GM04503 (cell line): ENCODE measurements around the gene TCERG1L.
"Not testable (repeated sequence)": the region's sequence is repeated elsewhere in the genome, so short reads cannot be mapped to it uniquely, and the experiment has no call there.

ENCODE experiments used
- DNase-seq: peaks from one replicate; pipeline ENCODE4 v3.0.0-alpha.2; 2012; ENCODE audit warnings: low read depth

Gene TCERG1L

DNA sequence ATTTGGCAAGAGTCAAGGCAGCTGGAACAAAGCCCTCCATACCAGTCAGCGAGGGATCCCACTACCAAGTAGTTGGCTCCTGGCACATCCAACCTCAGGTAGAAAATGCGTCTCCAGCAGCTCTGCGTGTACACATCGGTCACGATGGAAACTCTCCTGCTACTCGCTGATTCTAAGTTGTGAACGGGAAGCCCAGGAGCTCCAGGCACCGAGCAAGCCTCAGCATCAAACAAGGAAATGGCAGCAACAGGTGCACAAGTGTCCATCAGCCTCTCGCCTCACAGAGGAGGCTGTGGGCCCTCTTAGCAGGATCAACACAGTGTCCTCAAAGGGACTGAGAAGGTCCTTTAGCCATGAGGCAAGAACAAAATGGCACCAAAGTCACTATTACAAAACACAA, 127.0 kb downstream of the TCERG1L start:
- DNase-seq, result no peak

DNA sequence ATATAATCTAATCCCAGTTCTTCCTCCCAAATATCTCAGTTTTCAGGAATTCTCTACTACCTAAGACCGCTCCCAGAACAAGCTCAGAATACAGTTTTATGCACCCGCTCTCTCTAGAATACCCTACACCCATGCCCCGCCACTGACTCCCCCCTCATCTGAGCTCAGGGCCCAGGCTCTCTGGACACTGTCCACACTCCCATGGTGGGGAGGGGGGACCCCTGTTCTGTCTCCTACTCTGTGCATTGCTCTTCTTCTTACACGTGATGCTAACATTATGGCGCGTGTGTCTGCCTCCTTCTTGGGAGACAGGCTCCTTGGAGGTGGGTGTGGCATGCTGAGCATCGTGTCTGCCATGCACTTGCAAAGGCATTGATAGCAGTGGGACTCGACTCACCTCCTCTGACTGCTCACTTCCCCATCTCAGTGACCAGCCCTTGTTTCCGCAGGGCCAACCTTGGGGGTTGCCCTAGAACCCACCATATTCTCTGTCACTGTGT, 127.9 kb downstream of the TCERG1L start:
- DNase-seq, result no peak

DNA sequence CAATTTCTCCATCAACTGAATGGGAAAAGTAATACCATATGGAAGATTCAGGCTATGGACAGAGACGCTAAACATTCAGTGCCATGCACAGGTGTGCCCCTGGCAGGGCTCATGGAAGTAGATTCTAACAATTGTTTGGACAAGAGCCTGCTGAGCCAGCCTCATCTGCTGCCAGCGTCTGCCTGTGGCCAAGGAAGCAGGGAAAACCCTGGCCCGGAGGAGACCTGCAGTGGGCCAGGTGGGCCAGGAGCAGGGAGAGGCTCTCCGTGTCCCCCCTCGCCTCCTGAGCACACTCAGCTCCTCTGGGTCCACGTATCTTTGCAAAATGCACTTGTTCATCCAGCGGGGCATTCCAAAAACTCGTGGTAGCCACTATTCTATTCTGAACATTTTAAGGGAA, 130.1 kb downstream of the TCERG1L start:
- no peak for DNase-seq

DNA sequence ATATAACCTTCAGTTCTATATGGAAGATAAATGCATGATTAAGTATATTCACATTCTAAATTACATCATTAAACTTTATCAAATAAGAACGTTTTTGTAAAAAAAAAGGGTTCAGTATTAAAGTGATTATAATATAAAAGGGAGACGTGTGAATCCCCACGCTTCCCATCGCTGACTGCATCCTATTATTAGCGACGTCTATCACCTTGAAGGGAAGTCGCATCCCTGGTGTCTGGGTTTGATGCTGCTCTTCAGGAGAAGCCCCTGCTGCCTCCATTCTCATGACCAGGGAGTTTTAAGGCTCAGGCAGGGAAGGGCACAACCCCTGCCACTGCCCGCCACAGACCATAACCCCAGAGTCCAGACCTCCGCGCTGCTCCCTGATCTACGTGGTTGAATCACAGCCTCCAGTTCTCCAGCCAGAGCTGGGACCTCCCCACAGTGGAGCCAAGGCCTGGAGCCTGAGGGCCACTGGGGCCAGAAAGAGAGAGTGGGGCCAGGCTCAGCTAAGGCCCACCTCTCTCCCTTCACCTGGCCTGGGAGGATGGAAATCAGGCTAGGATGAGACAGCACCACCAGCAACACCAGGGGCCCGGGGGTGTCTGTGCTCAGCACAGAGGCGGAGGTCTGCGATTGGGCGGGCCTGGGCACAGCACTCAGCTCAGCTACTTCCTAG, 130.6 kb downstream of the TCERG1L start:
- DNase-seq, result no peak

DNA sequence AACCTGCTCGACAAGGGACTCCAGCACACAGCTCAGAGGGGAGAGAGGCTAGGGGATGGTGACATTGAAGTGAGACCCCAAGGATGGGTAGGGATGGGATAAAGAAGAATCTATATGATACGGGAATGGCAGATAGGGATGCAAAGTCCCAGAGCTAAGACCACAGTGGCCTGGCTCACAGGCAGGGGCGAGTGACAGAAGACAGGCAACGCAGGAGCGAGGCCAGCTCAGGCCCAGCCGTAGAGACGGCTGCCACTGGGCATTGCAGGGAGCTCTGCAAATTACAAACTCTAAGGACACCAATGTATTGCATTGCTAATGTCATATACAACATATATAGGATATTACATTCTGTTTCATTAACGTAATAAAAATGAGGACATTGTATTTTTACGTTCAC, 131.4 kb downstream of the TCERG1L start:
- no peak for DNase-seq

DNA sequence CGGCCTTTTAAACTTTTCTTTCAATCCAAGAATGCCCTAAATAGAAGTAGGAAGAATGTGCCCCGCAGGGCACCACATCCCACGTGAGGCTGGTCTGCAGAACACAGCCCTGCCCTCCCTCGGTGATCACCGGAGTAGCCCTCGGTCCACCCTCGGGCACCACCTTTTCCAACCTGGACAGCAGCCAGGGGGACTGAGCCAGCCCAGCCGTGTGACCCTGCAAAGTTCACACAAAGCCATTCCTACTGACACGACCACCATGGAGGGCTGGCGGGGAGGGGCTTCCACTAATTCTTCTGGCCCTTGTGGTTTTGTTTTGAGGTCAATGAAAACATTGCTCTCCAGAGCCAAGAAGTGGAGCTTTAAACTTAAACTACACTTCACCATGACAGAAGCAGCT, 132.2 kb downstream of the TCERG1L start:
- DNase-seq, result no peak

DNA sequence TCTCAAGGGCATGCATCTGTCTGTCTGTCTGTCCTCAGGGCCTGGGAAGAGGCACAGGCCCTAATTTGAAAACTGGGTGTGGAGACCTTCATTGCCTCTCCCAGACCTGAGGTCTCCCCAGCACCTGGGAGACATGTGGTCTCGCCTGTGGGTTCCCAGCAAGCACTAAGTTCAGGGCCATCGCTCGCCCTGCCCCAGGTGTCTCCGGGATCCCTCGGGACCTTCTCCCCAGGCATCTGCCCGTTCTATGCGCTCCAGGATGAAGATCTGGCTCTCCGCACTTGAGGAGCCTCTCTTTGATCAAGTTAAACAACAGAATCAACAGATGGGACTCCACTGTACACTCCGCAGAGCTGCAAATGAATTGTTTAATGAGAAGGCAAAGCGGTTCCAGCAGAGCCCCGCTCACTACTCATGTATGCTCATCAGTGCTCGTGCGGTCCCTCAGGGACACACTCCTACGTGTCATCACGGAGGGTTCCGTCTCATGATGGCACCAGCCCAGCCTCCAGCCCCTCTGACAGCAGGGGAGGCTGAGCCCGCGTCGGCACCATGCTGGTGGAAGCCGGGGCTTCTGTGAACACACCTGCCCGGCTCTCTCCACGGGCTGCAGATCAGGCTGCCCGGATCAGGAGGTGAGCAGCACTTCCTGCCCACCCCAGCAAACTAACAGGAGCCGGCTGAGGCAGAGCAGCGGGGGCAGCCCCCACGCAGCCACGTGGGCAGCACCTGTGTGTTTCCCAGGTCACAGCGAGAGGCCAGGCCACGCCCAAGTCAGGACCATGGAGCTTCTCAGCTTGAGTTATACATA, 132.8 kb downstream of the TCERG1L start:
- DNase-seq, result no peak

DNA sequence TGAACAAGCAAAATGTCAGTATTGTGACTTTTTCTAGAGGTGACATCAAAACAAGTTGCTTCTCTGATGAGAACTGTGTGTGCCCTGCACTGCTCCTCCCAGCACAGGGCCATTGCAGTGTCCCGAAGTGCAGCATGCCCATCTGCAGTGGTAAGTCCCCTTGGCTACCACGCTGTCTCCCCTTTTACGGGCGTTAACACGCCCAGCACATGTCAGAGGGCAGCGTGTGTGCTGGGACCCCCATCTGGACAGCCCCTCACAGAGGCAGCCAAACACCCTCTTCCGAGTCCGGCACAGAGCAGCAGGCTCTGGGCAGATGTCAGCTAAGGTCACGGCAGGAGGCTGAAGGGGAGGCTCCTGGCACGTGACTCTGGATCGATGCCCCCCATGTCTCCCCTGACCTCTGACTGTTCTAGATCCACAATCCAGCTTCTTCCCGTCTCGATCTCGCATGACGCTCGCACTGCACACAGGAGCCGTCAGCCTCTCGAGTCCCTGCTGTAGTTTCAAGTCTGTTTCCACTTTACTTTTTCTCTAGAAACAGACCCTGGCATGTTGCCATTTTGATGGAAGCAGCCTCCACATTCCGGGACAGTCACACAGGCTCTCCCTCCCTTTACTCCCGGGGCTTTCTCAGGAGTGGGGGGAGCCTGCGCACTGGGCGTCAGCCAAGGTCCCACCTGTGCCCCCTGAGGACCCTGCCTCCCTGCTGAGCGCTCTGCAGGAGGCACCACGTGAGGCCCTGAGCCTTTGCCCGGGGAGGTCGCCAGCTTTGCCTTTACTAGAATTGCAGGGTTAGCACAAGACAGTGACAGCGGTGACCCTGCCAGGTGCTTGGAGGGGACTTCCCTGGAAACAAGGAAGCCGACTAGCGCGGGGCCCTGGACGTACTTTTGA, 133.8 kb downstream of the TCERG1L start:
- DNase-seq, result no peak

DNA sequence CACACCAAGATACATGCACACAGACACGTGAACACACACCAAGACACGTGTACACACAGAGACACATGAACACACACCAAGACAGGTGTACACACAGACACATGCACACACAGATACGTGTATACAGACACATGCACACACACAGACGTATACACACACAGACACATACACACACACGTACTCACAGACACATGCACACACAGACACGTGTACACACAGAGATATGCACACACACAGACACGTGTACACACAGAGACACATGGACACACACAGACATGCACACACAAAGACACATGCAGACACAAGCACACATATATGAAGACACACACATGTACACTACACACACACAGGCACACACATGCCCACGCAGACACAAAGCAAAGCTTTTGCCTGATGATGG, 134.6 kb downstream of the TCERG1L start:
- no peak for DNase-seq

DNA sequence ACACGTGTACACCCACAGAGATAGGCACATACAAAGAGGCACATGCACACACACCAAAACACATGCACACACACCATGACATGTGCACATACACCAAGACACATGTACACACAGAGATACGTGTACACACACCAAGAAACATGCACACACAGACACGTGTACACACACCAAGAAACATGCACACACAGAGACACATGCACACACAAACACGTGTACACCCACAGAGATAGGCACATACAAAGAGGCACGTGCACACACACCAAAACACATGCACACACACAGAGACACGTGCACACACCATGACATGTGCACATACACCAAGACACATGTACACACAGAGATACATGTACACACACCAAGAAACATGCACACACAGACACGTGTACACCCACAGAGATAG, 135.2 kb downstream of the TCERG1L start:
- not testable (repeated sequence) for DNase-seq

DNA sequence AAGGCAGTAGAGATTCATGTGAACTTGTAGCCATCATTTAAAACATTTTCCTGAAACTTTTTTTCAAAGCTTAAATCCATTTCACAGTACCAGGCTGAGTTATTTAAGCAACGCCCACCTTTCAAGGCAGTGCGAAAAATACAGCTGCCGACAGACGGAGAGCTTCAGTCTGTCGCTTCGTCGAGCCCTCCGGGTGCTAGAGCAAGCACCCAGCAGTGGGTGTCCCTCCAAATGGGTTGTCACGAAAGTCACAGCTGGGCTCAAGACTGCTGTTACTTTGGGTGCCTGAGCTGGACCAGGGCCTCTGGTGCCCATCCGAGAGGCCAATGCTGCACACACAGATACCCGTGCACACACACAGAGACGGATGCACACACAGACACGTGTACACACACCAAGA, 135.6 kb downstream of the TCERG1L start:
- no peak for DNase-seq

DNA sequence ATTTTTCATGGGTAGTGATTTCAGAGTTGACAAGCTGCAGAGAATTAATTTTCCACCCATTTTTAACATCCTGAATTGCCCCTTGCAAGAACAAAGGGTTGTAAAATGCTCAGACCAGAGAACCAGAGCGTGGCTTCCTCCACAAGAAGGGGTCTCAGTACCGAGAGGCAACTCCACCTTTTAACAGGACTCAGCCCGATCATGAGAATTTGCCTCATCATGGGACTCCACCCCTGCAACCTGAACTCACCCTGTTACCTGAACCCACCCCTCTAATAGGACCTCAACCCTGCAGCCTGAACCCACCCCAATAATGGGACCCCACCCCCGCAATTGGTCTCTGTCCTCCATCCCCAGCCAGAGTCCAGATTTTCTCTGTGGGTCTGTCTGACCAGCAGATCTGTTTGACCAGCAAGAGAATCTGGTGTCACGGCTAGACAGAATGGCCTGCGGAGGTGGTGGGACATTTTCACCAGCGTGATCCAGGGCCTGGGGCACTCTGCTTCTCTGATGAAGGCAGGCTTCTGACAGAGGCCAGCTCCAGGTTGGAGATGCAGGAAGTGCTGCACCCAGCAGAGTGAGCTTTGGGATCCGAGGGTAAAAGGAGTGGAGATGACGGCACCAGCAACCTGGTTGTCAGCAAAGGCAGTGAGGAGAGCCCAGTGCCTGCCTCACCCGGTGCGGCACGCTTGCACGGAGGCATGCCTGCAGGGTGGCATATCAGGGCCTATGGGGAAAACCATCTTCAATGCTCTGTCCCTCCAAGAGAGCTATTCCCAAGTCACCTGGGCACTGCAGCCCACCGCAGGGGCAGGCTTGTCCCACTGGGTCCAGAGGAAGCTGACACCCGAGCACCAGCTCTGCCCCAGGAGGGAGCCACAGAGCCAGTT, 136.6 kb downstream of the TCERG1L start:
- DNase-seq, result no peak

DNA sequence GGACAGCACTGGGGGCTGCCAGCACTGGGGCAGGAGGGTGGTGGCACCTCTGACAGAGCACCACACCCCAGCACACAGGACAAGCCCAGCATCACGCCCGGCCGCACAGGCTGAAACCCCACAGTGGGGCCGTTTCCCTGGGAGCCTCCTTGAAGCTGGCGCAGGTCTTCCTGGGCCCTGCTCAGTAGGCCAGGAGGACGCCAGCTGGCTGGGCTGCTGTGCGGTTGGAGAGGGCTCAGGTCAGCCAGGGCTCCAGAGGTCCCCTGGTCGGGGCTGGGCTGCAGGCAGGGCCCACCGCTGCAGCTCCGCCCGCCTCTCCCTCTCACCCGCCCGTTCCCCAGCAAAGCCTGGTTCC, 137.3 kb downstream of the TCERG1L start:
- no peak for DNase-seq

DNA sequence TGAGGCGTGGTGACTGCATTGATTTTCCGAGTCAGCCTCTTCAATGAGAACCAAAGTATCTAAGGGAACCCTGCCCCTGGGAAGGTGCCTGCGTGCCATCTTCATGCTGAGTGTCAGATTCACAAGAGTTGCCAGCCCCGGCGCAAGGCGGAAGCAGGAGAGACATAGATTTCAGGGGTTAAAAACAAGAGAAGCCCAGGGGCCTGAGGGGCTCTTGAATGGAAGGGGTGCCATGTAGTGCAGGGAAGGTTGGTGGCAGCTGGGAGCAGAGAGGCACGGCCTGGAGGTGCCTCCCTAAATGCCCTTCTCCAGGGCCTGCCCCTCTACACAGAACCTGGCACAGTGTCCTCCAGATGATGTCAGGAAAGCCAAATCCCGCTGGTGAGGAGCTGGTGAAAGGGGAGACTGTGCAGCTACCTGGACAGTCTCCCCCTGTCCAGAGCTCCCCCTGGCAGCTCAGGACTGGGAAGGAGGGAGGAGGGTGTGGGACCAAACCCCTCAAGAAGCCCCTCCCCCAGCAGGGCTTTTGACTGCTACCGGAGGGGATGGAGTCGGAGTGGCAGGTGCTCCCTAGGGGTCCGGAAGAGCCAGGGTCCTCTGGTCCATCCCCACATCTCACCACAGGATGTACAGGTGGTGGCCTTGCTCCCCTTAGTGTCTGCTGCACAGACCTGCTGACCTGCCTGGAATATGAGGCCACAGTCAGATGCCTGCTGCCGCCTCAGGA, 137.9 kb downstream of the TCERG1L start:
- no peak for DNase-seq

DNA sequence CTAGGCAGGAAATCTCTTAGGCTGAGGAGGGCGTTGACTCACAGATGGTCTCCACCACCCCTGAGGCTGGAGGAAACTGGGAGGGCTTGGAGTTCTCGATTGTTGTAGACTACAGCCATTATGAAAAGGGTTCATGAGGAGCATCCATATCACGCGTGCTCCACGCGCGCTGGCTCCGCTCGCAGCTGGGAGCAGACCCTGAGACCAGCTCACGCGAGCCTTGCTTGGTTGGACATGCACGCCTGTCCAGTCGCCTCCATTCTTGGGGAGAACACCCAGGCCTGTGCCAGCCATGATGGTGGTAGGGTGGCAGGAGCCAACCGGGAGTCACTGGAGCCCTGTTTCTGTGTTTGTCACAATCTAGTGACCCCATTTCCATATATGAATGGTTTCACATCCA, 139.1 kb downstream of the TCERG1L start:
- no peak for DNase-seq

DNA sequence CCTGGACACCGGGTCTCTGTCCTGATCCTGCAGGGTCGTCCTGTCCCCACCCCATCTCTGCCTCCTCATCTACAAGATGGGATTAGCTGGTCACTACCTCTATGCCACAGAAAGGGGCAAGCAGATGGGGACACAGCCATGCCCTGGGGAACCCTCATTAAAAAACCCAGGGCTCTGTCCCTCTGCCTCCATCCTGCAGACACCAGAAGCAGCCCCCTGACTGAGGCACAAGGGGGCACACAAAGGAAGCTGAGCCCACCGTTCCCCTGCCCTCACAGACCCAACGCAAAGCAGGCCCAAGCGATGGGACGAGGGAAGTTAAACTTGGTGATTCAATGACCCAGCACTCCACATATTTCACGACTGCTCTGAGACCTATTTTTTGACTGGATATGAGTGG, 142.4 kb downstream of the TCERG1L start:
- DNase-seq, result no peak

DNA sequence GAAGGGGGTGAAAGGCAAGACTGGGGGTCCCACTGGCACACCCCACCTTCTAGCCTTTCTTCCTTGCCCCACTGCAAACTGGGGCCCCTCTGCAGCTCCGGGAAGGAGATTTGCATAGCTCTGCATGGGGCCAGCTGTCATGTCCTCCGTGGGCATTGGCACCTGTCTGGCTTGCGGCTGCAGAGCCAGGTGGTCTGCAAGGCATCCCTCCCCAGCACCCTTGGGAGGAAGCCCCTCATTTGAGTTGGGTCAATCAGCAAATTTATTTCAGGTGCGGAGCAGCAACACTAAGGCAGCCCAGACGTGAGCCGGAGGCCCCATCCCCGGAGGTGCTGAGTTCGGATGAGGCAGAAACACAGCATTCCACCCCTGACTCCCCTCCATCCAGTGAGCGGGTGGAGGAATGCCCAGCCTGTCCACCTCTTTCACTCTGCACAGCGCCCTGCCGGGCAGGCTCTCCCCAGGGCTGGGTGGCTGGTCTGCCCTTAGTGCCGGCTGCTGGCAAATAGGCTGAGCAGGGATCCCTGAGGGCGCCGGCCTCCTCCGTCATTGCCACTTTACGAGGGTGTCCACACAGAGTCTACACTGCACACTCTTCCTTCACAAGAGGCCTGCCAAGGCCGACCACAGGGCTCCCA, 143.2 kb downstream of the TCERG1L start:
- no peak for DNase-seq

DNA sequence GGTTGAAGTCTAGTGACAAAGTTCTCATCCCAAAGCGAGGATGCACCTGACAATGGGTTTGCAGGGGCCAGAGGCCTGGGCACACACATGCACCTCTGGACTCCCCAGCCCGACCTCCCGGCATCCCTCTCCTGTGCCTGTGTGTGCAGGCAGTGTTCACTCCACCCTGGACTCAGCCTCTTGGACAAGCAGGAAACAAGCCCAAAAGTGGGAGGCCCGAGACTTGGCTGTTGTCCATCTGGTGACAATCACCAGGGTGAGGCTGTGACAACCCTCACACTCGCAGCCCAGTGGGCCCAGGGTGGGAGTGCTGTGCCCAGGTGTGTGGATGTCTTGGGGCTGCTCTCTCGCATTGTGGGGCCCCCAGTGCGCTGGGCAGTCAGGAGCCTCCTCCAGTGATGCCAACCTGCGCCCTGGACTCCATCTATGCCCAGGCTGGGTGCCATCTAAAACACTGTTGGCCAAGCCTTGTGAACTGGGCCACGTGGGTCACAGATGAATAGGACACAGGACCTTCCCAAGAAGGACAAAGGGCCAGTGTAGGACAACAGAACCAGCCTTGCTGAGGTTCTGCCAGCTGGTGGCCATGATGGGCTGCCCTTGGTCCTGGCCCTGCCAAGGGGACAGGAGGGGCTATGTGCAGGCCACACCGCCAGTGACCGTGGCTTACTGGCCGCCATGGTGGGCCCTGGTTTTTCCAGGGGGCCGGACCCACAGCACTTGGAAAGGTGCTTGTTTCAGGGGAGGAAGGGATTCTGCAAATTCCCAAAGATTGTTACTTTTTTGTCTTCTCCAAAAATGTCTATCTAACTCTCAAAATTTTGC, 144.3 kb downstream of the TCERG1L start:
- DNase-seq, result no peak

DNA sequence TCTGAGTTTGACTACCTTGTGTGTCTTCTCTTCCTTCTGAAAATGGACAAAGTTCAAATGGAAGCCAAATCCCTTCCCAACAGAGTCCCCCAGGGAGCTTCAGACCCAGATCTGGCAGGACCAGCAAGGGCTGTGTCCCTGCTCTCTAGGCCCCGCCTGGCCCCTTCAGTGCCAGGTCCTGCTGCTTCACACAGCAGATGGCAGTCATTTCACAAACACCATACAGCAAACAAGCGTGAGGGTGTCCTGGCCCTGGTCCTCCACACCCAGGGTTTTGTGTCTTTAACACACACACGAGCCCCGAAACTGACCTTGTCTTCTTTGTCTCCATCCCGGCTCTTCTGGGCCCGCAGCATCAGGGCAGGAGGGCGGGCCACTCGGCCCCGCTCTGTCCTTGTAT, 145.0 kb downstream of the TCERG1L start:
- DNase-seq, result no peak

DNA sequence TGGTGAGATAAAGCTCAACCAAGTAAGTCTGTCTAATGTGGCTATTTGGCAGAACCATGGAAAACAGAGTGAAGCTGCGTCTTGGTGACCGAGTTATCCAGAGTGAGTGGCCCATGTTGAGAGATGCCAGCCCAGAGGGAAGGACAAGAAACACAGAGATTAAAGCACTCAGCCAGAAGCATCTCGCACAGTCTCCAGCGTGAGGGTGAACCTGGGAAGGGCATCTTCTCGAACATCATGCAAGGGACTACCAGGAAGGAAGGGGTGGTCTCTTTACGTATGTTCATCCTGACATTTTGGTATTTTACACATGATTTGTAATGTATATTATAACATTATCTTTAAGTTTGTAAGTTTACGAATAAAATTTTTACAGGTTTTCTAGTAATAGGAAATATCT, 146.4 kb downstream of the TCERG1L start:
- DNase-seq, result no peak
